GM18502 (cell line): Measurements from ENCODE around the gene SLC28A1.
"Not testable (repeated sequence)": the region's sequence is repeated elsewhere in the genome, so short reads cannot be mapped to it uniquely, and the experiment has no call there.

Experiments
- ATAC-seq: cut with Tn5 transposase; IDR thresholded peaks from one replicate; pipeline ENCODE4 v1.9.1; 2021; ENCODE audit warnings: mild to moderate bottlenecking; ENCODE audit not compliant: unreplicated experiment, poor library complexity

SLC28A1 gene

DNA sequence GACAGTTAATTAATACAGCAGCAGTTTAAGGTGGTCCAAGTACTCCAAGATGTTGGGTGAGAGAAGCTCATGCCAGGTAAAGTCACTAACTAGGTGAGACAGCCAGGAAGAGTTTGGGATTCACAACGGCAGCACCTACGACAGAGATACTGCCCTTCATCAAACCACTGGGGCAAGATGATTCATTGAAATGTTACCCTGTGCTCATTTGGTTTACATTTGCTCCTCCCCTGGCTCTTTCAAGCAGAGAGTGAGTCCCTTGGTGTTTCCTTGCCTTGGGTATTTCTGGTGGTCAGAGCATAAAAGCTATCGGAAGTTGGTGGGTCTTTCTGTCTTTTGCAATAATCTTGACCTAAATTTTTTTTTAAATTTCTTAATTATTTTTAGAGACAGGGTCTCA lies 77.2 kb downstream of the SLC28A1 start:
- ATAC-seq: no peak

DNA sequence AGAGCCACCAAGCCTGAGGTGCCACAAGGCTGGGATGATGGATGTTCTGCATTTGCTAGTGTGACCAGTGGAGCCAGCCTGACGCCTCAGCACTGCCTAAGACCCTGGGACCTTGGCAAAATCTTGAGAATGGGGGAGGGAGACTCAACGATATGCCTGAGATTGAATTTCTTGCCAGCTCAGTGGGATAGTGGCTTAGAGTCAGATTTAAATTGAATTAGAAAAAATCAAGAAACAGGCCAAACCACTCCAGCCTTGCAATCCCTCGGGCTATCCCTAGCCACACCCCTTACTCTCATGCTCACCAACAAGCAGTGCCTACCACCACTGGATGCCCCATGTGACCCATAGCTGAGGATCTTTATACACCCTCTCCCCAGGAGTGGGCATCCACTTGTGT lies 78.5 kb downstream of the SLC28A1 start:
- no peak for ATAC-seq

DNA sequence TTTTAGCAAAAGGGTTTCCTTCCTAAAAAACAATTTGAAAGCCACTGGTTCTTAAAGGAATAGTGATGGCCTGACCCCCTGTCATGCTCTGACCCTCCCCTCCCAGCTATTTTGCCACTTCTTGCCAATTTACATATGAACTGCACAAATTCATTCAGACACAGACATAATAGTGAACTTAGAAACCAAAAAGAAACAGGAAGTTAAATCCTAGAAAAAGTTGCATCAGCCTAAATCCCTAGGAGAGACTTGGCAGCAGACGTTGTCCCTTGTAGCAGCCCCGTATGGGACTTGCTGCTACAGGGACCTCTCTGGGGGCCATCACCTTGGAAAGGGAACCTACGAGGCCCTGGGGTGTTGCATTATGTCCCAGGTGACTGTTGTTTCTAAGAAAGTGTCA lies 82.9 kb downstream of the SLC28A1 start:
- no peak for ATAC-seq

DNA sequence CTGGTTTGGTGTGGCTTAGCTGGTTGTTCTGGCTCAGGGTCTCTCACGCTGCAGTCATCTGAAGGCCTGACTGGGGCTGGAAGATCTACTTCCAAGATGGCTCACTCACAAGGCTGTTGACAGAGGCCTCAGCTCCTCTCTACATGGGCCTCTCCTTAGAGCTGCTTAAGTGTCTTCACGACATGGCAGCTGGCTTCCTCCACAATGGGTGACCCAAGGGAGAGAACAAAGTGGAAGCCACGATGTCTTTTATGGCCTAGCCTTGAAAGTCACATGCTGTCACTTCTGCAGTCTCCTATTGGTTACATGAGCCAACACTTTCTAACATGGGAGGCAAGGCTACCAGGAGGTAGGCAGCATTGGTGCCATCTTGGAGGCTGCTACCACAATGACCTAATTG lies 83.8 kb downstream of the SLC28A1 start:
- ATAC-seq: no peak

GRCh38 chr15:84969257-84969656 lies 84.8 kb downstream of the SLC28A1 start:
- ATAC-seq: no peak

- no peak for ATAC-seq
Measured at GRCh38 chr15:84970843-84971242, 86.4 kb downstream of the SLC28A1 start.

DNA sequence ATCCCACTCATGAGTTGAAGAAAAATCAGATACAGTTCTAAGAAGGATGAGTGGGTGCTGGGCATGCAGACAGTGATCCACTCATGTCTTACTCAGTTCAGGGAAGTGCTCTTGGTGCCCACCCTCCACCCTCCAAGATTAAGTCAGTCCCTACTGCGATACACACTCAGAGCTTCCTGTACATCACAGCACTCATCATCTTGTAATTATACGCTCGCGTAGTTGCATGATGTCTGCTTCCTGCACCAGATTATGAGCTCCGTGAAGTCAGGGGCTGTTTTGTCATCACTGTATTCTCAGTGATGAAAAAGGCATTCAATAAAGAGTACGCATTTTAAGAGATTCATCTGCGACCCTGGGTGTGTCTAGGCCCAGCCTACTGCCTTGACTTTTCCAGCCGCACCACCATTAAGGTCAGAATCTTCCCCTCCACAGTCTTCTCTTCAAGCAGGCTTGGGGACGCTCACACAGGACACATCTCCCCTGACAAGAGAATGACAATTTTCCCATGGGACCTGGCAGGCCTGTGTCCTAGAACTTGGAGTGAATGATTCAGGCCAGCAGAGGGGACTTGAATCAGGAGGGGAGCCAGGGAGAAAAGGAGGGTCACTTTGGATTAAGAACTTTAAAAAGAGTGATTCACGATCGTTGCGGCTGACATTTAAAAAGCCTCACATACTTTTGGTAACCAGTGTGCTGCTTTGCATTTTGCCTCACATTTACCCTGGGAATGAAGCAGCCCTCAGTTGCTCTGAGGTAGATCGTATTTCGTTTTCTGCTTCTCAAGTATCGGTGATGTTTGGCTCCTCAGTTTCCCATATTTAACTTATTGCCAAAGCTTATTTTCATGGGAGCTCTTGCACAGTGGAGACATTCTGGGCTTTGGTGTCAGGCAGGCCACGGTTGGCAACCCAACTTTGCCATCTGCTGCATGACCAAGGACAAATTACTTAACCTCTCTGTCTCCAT lies 89.3 kb downstream of the SLC28A1 start:
- ATAC-seq: no peak

DNA sequence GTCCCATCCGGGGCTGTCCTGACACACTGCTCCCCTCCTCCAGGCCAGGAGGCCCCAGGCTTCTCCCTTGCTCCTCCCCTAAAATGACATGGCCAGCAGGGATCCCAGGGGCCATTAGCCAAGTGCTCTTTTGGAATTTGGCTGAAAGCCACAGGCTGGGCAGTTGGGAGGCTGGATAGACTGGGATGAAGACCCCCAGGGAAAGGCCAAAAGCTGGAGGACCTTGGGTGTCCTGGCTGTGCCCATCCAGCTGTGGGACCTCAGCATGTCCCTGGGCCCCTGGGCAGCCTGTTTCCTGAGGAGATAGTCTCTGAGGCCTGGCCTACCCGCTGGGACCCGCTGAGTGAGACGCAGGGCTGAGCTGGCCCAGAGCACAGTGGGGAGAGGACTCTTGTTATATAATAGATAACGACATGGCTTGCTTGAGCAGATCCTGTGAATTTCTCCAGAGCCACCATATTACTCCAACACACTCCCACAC lies 91.4 kb downstream of the SLC28A1 start:
- no peak for ATAC-seq

DNA sequence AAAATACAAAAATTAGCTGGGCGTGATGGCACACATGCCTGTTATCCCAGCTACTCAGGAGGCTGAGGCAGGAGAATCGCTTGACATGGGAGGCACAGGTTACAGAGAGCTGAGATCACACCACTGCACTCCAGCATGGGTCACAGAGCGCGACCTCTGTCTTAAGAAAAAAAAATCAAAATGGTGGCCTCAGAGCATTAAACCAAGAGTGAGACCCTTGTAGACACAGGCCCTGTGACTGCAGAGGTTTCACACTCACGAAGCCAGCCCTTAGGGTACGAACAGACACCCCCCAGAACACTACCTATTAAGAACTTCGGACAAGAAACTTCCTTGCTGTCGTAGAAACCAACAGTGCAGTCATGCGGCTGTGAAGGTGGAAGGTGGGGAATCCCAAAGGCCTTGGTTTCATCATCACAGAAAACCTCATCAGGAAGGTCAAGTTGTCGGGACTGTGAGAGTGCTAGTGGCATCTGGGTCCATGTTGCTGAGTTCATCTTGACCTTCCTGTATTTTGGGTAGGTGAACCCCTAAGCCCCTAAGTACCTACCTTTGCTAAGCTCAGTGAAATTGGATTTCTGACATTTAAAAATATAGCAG lies 92.4 kb downstream of the SLC28A1 start:
- ATAC-seq: no peak

DNA sequence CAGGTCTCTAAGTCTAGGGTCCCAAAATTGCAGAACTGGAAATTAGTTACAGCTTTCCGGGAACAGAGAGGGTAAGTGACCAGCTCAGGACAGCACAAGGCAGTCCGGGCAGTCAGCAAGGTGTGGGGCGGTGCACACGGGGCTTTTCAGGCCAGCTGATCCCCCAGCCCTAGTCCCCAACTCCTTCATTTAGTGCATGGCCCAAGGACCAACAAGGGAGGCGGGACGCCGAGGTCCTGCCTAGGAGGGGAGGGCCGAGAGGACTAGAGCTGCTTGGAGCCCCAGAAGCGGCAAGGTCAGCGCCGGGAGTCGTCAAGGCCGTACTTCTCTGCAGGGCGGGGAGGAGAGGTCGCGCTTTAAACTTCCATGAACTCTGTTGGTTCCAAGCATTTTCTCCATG lies 95.2 kb downstream of the SLC28A1 start:
- ATAC-seq: no peak

DNA sequence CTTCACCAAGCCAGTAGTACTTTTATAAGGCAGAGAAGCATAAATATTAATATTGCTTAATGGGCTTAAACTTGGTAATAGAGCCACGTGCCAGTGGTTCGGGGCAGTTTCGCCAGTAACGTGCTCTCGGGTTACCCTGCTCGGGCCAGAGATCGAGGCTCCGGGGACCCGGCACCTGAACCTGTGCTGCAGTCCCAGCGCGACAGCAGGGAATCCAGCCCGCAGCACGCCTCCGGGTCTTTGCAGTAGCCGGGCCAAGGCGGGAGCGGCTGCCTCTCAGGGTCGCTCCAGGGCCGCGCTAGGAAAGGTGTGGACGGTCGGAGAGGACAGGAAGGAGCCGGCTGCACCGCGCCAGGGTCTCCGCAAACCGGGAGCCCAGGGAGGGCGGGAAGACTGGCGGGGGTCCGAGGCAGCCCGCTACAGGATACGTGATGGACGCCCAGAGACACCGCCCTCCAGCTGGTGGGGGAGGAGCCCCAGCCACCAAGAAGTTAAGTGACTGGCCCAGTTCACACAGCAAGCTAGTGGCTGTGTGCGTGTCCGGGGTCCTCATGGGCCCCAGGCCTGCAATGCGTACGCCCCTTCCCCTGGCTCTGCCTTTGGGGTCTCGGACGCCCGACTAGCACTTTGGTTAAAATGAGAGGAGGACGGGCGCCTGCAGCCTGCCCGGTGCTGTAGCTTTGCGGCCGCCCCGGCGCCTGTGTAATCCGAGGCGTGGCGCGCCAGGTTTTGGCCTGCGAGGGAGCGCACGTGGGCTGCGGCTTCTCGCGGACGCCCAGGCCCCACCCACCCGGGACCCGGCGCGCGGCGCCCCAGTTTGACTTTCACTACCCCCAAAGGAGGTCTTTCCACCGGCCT lies 96.0 kb downstream of the SLC28A1 start:
- peak; percentile 56 for ATAC-seq

DNA sequence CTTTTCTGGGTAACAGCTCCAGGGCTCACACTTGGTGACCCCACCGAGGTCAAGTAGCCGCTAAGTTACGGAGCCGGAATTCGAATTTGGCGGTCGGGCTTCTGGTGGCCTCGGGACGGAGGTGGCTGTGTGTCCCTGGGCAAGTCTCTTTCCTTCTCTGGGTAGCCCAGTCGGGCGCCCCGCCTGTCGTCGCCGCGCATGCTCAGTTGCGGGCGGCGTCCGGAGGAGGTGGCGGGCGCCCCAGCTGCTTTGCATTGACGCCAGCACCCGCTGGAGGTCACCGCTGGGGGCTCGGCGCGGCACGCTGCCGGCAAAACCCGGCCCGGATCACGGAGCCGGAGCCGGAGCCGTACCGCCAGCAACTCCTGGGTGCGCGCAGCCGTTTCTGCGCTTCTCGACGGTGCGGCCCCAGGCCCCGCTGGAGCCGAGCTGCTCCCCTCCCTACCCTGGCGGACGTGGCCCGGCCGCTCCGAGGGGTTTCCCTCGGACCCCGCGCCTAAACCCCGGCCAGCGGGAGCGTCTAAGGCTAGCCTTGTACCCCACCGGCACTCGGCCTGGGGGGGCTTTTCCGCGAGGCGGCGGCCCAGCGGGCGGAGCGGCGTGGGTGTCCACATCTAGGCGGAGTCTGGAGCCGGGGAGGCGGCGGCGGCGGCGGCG lies 96.7 kb downstream of the SLC28A1 start:
- peak; percentile 69 for ATAC-seq

DNA sequence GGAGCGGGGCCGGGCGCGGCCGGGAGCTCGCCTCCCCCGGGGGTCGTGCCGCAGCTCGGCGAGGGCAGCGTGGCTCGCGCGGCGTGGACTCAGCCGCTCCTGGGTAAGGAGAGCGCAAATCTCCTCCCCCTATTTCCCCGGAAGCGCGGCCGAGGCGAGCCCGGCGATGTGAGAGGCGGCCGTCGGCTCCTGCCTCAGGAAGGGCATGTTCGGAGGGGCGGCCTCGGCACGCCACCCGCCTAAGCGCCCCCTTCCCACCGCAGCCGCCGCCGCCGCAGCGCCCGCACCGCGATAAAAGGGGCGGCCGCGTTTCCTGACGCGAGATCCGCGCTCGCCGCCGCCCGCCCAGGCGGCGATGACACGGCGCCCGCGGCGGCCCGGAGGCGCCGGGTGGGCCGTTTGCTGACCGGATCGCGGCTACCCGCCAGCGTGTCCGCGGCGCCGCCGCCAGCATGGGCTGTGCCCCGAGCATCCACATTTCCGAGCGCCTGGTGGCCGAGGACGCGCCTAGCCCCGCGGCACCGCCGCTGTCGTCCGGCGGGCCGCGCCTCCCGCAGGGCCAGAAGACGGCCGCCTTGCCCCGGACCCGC lies 97.3 kb downstream of the SLC28A1 start, which contains the start of gene PDE8A:
TSS of gene PDE8A (plus strand) at position 146 of the 590 bp plus-strand sequence. CDS start at position 453, 307 bp downstream.
- peak; percentile 25 for ATAC-seq

DNA sequence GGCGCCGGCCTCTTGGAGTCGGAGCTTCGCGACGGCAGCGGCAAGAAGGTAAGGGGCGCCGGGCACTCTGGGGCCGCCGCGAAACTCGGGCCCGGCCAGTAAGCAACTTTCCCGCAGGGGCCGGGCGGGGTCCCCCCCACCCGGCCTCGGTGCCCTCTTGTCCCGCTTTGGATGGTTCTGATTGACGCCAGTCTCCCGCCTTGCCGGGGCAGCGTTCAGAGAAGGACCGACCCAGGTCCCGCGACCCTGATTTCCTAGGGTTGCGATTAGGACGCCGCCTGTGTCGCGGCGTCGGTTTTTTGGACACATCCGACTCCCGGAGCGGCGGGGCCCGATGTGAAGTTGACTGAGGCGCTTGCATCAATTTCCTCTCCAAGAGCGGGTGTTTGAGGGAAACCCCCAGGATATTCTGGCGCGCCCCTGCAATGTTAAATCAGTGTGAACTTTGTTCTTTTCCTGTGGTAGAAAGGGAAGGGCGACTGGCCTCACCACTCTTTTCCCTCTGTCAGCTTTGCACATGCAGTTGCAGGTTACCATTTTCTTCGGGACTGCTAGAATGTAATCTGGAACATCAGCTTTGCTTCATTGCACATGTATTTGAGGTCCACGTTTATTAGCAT lies 97.9 kb downstream of the SLC28A1 start:
- ATAC-seq: peak; percentile 5

GRCh38 chr15:84983294-84983693 lies 98.8 kb downstream of the SLC28A1 start:
- ATAC-seq: no peak

- ATAC-seq: no peak
Measured at GRCh38 chr15:84983711-84984110, 99.2 kb downstream of the SLC28A1 start.

GRCh38 chr15:84985158-84985557 lies 100.7 kb downstream of the SLC28A1 start:
- ATAC-seq: no peak

DNA sequence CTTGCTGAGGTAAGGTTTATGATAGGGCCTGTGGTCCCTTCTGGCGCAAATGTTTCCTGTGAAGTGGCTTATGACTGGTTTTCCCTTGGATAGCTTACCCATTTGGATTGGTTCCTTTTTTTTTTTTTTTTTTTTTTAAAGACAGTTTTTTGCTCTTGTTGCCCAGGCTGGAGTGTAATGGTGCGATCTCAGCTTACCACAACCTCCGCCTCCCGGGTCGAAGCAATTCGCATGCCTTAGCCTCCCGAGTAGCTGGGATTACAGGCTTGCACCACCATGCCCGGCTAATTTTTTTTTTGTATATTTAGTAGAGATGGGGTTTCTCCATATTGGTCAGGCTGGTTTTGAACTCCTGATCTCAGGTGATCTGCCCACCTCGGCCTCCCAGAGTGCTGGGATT lies 102.9 kb downstream of the SLC28A1 start:
- ATAC-seq: not testable (repeated sequence)

DNA sequence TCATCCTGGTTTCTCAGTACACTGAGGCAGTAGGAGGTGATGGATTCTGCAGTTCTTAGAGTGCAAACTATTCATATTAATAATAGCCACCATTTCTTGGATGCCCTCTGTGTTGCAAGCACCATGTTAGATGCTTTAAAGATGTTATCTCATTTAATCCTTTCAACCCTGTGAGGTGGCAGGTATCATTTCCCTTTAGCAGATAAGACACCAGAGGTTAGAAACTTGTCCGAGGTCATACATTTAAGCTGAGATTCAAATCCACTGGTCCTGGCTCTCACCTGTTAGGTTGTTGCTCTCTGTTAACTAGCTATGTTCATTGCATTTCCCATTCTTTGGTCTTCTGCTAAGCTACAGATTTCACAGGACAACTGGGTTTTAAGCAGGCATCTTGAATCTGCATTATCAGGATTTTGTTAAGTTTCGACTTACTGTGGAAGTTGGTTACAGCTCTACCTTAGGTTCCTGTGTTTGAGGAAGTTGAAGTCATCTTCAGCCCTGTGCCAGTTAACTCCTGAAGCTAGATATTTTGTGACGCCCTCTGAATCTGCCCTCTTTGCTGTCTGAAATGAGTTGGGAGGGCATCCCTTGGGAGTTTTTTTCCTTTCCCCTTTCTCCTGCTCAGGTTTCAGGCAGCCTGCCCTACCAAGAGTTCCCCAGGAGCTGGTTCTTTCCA lies 103.6 kb downstream of the SLC28A1 start:
- no peak for ATAC-seq
